Liver (tissue), 9 donors: ENCODE data around the gene ITGA6. TPM values are rescaled to one million over a fixed set of nuclear protein-coding genes. Genes with fewer than 3 reads are reported as not detected.

Experiments
- DNase-seq: peaks from one replicate; pipeline ENCODE4 v3.0.0-alpha.2; 2017; ENCODE audit warnings: low spot score
- H3K27ac ChIP-seq, 2 donors: one replicate each; pipeline ENCODE4 v1.7.0; 2013; ENCODE audit warnings: inconsistent platforms in 2 of 2, low read length in 2 of 2, control low read depth in 1 of 2, low read depth in 1 of 2, mild to moderate bottlenecking in 1 of 2
- H3K27me3 ChIP-seq, 4 donors: one replicate each; pipeline versions ENCODE4 v1.6.1 to v1.7.0; 2013; ENCODE audit warnings: low read length in 3 of 4, inconsistent platforms in 1 of 4, mild to moderate bottlenecking in 1 of 4, moderate library complexity in 1 of 4; ENCODE audit not compliant: control insufficient read depth in 4 of 4, insufficient read depth in 4 of 4
- H3K36me3 ChIP-seq, 4 donors: one replicate each; pipeline versions ENCODE4 v1.6.1 to v1.7.0; 2013; ENCODE audit warnings: low read length in 3 of 4, mild to moderate bottlenecking in 3 of 4, low read depth in 1 of 4, moderate library complexity in 1 of 4; ENCODE audit not compliant: control insufficient read depth in 4 of 4, insufficient read depth in 3 of 4
- H3K4me1 ChIP-seq, 4 donors: one replicate each; pipeline versions ENCODE4 v1.6.1 to v1.7.0; 2013; ENCODE audit warnings: low read length in 3 of 4, mild to moderate bottlenecking in 3 of 4, moderate library complexity in 1 of 4; ENCODE audit not compliant: control insufficient read depth in 4 of 4, insufficient read depth in 4 of 4
- H3K4me3 ChIP-seq, 3 donors: one replicate each; pipeline versions ENCODE4 v1.6.1 to v1.7.0; 2013; ENCODE audit warnings: low read length in 3 of 3, control low read depth in 1 of 3, low read depth in 1 of 3, mild to moderate bottlenecking in 1 of 3
- H3K9ac ChIP-seq, 2 donors: one replicate each; pipeline ENCODE4 v1.7.0; 2013; ENCODE audit warnings: low read length in 2 of 2, mild to moderate bottlenecking in 2 of 2, moderate library complexity in 2 of 2, control low read depth in 1 of 2, low read depth in 1 of 2
- H3K9me3 ChIP-seq, 4 donors: one replicate each; pipeline versions ENCODE4 v1.6.1 to v1.7.0; 2013; ENCODE audit warnings: low read length in 3 of 4; ENCODE audit not compliant: control insufficient read depth in 4 of 4
- ATF3 ChIP-seq: IDR thresholded peaks from 2 replicates; pipeline ENCODE4 v1.6.1; 2016; ENCODE audit warnings: antibody characterized with exemption
- CTCF ChIP-seq: fragments of 150-350 bp; IDR thresholded peaks from 2 replicates; pipeline ENCODE4 v1.5.1; 2017; ENCODE audit warnings: improper control_type of control experiment, low read depth, low read length; ENCODE audit not compliant: missing input control
- EGR1 ChIP-seq, 2 donors: IDR thresholded peaks; 2 replicates each; pipeline ENCODE4 v1.6.1; 2016 to 2018; ENCODE audit warnings: antibody characterized with exemption in 2 of 2, low read depth in 2 of 2
- FOXA1 ChIP-seq: IDR thresholded peaks from 2 replicates; pipeline ENCODE4 v1.6.1; 2016; ENCODE audit warnings: antibody characterized with exemption
- GABPA ChIP-seq, 2 donors: IDR thresholded peaks in 1 of 2; conservative IDR thresholded peaks in 1 of 2; 2 replicates each; pipeline ENCODE4 v1.6.1; 2016; ENCODE audit warnings: antibody characterized with exemption in 2 of 2, mild to moderate bottlenecking in 1 of 2, moderate library complexity in 1 of 2
- HNF4A ChIP-seq, 2 donors: conservative IDR thresholded peaks; 2 replicates each; pipeline ENCODE4 v1.6.1; 2016; ENCODE audit warnings: antibody characterized with exemption in 2 of 2, mild to moderate bottlenecking in 2 of 2
- MAX ChIP-seq: IDR thresholded peaks from 2 replicates; pipeline ENCODE4 v1.6.1; 2016; ENCODE audit warnings: antibody characterized with exemption
- NR2F2 ChIP-seq: IDR thresholded peaks from 2 replicates; pipeline ENCODE4 v1.6.1; 2016; ENCODE audit warnings: antibody characterized with exemption
- RAD21 ChIP-seq, 2 donors: IDR thresholded peaks; 2 replicates each; pipeline ENCODE4 v1.6.1; 2016; ENCODE audit warnings: antibody characterized with exemption in 2 of 2, mild to moderate bottlenecking in 2 of 2
- REST ChIP-seq: IDR thresholded peaks from 2 replicates; pipeline ENCODE4 v1.6.1; 2016; ENCODE audit warnings: antibody characterized with exemption, mild to moderate bottlenecking
- SP1 ChIP-seq: IDR thresholded peaks from 2 replicates; pipeline ENCODE4 v1.6.1; 2018; ENCODE audit warnings: antibody characterized with exemption, mild to moderate bottlenecking
- YY1 ChIP-seq: IDR thresholded peaks from 2 replicates; pipeline ENCODE4 v1.6.1; 2016; ENCODE audit warnings: antibody characterized with exemption, mild to moderate bottlenecking
- WGBS: extraction: QIAGEN DNeasy Blood & Tissue Kit; methylation state at CpG from one replicate; pipeline ENCODE4 v1.1.7; 2013; 5-methylcytosine and 5-hydroxymethylcytosine counted together
- polyA plus RNA-seq, 2 donors: library from polyadenylated mRNA; stranded (reverse) in 1 of 2; unstranded in 1 of 2; fragments of 200-250 nt in 1 of 2; fragments of >200 nt in 1 of 2; fragmentation: Nextera tagmentation in 1 of 2; extraction: Ambion mirVana in 1 of 2; gene quantifications; one replicate each; pipeline versions ENCODE4 v1.2.1 to v1.2.3, GENCODE V29; 2013 to 2015
- total RNA-seq, 2 donors: library from RNA; depleted of rRNA; stranded (reverse); fragments of >200 nt; gene quantifications; one replicate each; pipeline ENCODE4 v1.2.3, GENCODE V29; 2014
- donor health status: healthy.
- donor health status: healthy.
- donor health status: healthy.
- donor health status: healthy.
- donor health status: healthy.

ITGA6 gene
- total and polyA plus RNA-seq, 4 donors = 5.8 to 21.6 (median 11.4) TPM

GRCh38 chr2:172436889-172437288 is 9.5 kb downstream of the ITGA6 start (continued):
- TF ChIP-seq CTCF (no peak), EGR1 (IDR thresholded peaks at IDR 0.05; ENCODE audit: low read depth in 2 of 2) (no peak), GABPA (IDR thresholded peaks at IDR 0.05 in 1 of 2, conservative IDR thresholded peaks at IDR 0.05 in 1 of 2) (no peak), HNF4A (conservative IDR thresholded peaks at IDR 0.05) (no peak), RAD21 (IDR thresholded peaks at IDR 0.05) (no peak), SP1 (no peak), MAX (no peak)

GRCh38 chr2:172437419-172438341 is 10.3 kb downstream of the ITGA6 start:
- Histone ChIP-seq H3K27me3 (no peaks in the 10 kb centered on the region), H3K4me3 (no peak overlapping the region), H3K4me1 (peaks cover 0 to 3% (median 1%) of the 10 kb centered on the region in 4 donors), H3K27ac (no peak overlapping the region), H3K36me3 (no peaks in the 10 kb centered on the region), H3K9ac (no peak overlapping the region), H3K9me3 (no peaks in the 10 kb centered on the region)
- TF ChIP-seq SP1 (no peak), ATF3 (no peak), REST (no peak), NR2F2 (no peak)
- DNase-seq = no peak
- WGBS = 84% methylated on average over 6 of the region's 6 CpGs

GRCh38 chr2:172438741-172439508 is 11.5 kb downstream of the ITGA6 start:
- H3K9ac ChIP-seq = no peak overlapping the region
- H3K27me3 ChIP-seq = no peaks in the 10 kb centered on the region
- H3K27ac ChIP-seq = no peak overlapping the region
- no peak for TF ChIP-seq FOXA1
- no peak for TF ChIP-seq RAD21 (IDR thresholded peaks at IDR 0.05)
- no peak for TF ChIP-seq EGR1 (IDR thresholded peaks at IDR 0.05; ENCODE audit: low read depth in 2 of 2)
- TF ChIP-seq MAX = no peak
- no peak for TF ChIP-seq YY1
- DNase-seq = no peak
- H3K4me3 ChIP-seq = no peak overlapping the region
- H3K9me3 ChIP-seq = no peaks in the 10 kb centered on the region
- peaks cover 0 to 3% (median 1%) of the 10 kb centered on the region in 4 donors for H3K4me1 ChIP-seq
- 70% methylated on average over 8 of the region's 8 CpGs for WGBS
- H3K36me3 ChIP-seq = no peaks in the 10 kb centered on the region
